HG02571 (cell line): ENCODE data around the gene PRRT4.

ENCODE experiments used
- ATAC-seq: cut with Tn5 transposase; IDR thresholded peaks from one replicate; pipeline ENCODE4 v1.9.1; 2021; ENCODE audit warnings: mild to moderate bottlenecking, moderate library complexity; ENCODE audit not compliant: unreplicated experiment

Gene PRRT4

DNA sequence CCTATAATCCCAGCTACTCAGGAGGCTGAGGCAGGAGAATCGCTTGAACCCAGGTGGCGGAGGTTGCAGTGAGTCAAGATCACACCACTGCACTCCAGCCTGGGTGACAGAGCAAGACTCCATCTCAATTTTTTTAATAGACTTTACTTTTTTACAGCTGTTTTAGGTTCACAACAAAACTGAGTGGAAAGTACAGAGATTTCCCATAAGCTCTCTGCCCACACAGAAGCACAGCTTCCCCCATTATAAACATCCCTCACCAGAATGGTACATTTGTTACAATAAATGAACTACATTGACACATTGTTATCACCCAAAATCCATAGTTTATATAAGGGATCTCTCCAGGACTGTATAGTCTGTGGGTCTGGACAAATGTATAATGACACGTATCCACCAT, 14.6 kb upstream of the PRRT4 start:
- ATAC-seq: no peak

DNA sequence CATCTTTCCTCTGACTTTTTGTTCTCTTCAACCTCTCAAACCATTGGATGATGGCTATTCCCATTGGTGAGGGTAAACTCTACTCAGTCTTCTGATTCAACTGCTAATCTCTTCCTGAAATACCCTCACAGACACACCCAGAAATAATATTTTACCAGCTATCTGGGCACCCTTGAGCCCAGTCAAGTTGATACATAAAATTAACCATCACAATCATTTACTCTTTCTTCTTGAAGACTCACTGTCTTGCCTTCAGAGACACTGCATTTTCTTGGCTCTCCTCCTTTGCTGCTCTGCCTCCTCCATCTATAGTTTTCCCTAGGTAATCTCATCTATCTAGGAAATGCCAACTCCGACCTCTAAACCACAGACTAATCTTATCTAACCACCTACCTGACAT, 12.6 kb upstream of the PRRT4 start:
- ATAC-seq: no peak

GRCh38 chr7:128373606-128374005, 12.1 kb upstream of the PRRT4 start:
- ATAC-seq: no peak

DNA sequence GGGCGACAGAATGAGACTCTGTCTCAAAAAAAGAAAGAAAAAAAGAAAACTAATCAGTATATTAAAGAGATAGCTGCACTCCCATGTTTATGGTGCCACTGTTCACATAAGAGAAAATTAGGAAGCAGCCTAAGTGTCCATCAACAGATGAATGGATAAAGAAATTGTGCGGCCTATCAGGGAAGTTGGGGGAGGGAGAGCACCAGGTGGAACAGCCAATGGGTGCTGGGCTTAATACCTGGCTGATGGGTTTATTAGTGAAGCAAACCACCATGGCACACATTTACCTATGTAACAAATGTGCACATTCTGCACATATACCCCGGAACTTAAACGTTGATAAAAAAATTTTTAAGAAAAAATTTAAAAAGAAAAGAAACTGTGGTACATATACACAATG, 9.0 kb upstream of the PRRT4 start:
- ATAC-seq: no peak

- no peak for ATAC-seq
These were observed 5.5 kb upstream of the PRRT4 start for GRCh38 chr7:128366986-128367385.

DNA sequence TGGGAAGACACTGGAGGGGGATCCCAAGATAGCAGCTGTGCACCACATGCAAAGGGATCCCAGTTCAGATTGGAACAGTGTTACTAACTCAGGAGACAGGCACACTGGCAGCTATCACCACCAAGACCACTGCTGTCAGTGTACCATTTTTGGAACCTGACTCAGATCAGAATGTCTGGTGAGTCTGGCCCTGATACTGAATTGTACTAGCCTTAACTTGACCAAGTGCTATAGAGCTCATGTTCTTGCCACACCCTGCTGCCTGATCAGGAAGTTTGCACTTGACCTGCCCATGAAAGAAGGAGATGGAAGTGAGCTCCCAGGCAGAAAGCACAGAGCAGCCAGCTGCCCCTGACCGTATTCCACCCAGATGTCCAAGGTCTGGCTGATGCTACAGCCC, 4.8 kb upstream of the PRRT4 start:
- no peak for ATAC-seq

DNA sequence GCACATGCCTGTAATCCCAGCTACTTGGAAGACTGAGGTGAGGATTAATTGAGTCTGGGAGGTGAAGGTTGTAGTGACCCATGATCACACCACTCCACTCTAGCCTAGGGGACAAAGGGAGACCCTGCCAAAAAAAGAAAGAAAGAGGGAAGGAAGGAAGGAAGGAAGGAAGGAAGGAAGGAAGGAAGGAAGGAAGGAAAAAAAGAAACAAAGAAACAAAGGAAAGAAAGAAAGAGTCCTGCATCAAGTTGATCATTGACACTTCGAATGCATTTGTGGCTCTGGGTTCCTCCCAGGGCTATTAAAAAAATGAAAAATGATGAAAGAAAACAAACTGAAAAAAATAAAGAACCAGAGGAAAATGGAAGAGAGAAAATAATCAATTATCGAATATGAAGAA, 3.9 kb upstream of the PRRT4 start:
- no peak for ATAC-seq

GRCh38 chr7:128364166-128364870, 2.8 kb upstream of the PRRT4 start:
- ATAC-seq: no peak

GRCh38 chr7:128363261-128363721, 1.8 kb upstream of the PRRT4 start:
- no peak for ATAC-seq

GRCh38 chr7:128362670-128363069, 1.2 kb upstream of the PRRT4 start:
- no peak for ATAC-seq

GRCh38 chr7:128360359-128360678, 1.2 kb downstream of the PRRT4 start:
- no peak for ATAC-seq

DNA sequence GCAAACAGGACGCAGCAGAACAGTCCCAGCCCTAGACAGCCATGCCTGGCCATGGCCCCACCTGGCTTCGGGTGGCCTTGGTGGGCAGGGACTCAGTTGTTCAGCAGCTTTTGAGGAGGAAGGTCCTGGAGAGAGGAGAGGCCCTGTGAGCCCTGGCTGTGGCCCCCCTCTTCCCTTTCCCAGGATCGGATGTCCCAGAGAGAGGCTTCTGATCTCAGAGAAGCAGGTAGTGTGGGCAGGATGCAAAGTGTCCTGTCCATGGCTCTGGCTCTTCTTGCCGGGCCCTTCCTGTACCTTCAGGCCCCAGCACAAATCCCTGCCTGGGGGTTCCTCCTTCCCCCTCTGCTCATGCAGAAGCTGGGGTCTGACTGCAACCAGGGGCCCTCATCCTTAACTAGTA, 1.6 kb downstream of the PRRT4 start:
- no peak for ATAC-seq

GRCh38 chr7:128359336-128359735, 2.2 kb downstream of the PRRT4 start:
- ATAC-seq: no peak

- no peak for ATAC-seq
These were observed 3.3 kb downstream of the PRRT4 start for GRCh38 chr7:128358233-128358632.

- no peak for ATAC-seq
These were observed 4.3 kb downstream of the PRRT4 start for GRCh38 chr7:128357217-128357613.

DNA sequence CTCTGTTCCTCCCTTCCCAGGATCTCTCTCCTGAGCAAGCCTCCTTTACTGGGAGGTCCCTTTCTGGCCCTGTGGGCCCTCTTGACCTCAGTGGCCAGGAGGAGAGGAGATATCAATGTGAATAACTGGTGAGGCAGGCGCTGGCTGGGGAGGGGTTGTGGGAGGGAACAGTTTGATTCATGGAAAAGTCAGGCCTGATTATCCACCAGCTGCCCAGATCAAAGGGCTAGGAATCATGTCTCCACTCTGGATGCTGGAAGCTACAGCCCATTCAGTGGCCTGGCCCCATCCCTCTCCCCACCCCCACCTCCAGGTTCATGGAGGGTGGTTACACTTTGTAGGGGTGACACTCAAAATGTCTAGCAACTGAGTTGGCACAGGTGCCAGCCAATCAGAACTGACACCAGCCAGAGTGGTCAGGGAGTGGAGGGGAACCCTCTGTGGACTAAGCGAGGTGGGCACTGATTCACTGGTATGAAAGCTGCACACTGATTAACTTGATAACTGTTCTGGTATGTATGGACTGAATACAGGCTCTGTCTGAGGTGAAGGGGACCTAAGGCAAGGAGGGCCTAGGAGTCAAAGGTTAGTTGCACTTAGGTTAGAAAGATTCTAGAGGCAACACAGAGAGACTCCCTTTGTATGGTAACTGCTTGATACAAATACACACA, 4.8 kb downstream of the PRRT4 start:
- no peak for ATAC-seq

DNA sequence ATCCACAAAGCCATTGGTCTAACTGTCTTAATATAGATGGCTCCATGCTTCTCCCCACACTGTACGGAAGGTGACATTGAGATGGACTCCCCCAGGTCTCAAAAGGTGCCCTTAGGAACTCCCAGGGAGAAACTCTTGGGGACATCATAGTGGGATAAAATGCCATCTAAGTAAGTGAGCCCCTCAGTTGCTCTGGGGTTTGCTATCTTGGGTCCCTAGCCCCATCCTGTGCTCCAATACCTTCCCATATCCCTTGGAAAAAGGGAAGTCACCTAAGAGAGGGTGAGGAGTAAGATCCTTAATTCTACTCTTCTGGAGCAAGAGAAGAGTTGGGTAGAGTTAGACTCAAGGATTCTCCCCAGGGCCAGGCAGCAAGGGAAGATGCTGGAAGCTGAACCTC, 7.9 kb downstream of the PRRT4 start:
- ATAC-seq: no peak

DNA sequence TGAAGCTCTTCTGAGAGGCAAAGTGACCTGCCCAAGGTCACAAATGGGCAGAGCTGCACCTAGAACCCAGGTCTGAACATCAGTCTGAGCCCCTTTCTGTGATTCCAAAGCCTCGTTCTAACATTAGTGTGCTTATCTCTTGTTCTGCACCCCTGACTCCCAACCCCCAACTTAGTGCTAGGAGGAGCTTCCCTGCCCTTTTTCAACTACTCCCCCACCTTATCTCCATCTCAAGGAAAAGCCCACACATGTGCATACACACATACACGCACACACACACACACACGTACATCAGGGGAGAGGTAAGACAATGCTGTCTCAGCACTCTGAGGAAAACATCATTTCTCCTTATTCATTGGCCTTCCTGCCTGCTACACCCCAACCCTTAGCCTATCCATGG, 8.3 kb downstream of the PRRT4 start:
- no peak for ATAC-seq

DNA sequence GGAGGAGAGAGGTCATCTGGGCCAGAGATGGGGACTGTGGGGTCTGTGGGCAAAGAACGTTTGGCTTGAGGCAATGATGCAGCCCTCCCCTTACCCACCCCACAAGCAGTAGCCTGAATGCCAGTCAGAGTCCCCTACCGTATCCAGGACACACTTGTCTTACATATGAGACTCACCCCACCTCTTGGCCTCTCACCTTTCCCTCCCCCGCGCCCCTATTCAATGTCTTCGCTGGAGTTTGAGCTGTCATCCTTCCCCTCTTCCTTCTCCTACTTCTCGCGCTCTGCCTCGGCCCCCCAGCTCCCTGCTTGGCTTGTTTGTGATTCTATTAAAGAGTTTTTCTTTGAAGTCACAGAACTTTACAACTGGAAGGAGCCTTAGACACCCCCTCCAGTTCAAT, 8.9 kb downstream of the PRRT4 start:
- ATAC-seq: no peak

- no peak for ATAC-seq
These were observed 9.3 kb downstream of the PRRT4 start for GRCh38 chr7:128352153-128352537.

DNA sequence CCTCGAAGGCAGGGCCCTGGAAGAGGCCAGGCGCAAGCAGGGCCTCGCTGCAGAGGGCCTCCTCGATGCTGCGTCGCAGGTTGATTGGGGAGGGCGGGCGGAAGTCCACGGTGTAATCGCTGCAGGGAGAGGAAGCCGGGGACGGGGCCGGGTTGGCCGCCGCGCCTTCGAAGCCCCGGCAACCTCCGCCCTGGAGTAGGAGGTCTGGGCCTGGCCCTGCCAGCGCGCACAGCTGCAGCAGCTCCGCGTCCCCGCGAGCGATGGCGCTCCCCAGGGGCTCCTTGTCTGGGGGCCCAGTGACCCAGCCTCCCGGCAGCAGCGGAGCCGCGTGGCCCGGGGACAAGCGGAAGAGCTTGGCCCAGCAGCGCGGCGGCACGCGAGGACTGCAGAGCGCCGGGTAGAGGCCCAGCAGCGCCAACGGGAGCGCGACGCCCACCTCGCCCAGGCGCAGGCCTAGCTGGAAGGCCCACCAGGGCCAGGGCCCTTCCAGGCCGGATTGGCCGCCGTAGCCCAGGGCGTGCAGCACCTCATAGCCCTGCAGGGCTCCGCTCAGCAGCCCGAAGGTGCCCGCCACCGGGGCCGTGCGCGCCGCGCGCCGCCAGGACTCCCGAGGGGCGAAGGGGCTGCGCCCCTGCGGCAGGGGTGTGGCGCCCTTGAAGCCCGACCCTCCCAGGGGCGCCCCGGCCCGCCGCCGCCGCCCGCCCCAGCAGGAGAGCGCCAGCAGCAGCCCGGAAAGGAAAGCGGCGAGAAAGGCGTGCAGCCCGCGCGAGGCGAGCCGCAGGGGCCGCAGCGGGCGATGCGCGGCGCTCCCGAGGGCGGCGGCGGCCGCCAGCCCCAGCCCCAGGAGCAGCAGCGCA, 10.0 kb downstream of the PRRT4 start:
- ATAC-seq: no peak

DNA sequence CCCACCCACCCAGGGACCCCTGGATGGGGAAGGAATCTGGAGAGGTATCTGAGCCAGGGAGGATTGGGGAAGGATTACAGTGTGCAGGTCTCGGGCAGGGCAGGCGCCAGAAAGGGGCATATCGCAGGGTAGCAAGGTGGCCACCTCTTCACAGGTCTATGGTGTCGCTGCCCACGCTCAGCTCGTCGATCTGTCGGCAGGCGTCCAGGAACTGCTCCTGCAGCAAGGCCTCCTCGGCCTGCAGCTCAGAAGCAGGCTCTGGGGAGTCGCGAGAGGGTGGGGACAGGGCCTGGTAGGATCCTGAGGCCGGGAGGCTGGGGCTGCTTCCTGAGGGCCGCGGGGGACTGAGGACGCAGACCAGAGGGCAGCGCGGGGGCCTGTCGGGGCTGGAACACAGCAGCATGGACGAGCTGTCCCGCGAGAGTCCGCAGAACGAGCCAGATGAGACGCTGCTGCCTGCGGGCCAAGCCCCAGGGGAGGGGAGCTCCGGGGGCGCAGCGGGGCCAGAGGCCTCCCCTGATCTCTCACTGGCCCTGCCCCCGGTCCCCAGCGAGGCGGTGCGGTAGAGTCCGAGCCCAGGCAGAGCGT, 10.7 kb downstream of the PRRT4 start:
- ATAC-seq: no peak
